Measurements from ENCODE around the gene PRR16. TPM values are rescaled to one million over a fixed set of nuclear protein-coding genes. Genes with fewer than 3 reads are reported as not detected.
A peak's percentile ranks its signal among the peaks of the same experiment; 100 is the strongest.

PRR16 gene
- total RNA-seq, 1 experiment from 2014 or later = 4.5 TPM

DNA sequence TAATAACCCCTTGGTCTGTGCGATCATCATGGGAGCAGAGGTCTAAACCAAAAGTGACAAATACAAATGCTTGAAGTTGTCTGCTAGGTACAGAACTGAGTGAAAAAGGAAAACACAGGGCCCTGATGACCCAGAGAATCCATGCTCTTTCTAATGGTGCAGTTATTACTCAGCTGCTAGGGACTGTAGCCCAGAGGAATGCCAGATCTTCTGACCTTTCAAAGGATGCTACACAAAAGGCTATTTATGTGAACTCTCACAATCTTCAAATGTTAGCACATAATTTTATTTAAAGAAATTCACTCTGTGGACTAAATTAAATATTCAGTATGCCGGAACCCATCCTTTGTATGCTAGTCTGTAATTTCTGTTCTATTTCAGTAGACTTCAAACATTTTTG is 79.9 kb downstream of the PRR16 start:
- DNase-seq (ENCODE audit: low read depth) = no peak
- in situ Hi-C loops (cut with HindIII; ENCODE audit: low pct_unique_long_range_greater_than_20kb, low sequenced_read_pairs) = no loop called here

DNA sequence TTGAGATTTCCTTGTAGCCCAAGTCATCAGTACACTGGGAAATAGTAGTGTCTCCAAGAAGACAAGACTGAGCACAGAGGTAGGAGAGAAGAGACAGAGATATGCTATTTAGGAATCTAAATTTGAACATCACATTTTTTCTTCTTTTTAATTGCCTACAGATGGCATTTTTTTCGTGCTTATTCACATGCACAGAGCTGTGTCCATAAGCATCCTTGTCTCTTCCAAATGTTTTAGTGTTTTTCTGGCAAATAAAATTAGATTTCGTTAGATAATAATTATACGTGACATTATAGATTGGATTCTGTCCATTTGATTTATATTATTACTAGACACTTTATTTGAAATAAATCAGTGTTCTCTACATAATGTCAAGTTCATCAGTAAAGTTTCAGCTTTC is 80.9 kb downstream of the PRR16 start:
- in situ Hi-C loops (cut with HindIII; ENCODE audit: low pct_unique_long_range_greater_than_20kb, low sequenced_read_pairs) = no loop called here
- no peak for DNase-seq (ENCODE audit: low read depth)

DNA sequence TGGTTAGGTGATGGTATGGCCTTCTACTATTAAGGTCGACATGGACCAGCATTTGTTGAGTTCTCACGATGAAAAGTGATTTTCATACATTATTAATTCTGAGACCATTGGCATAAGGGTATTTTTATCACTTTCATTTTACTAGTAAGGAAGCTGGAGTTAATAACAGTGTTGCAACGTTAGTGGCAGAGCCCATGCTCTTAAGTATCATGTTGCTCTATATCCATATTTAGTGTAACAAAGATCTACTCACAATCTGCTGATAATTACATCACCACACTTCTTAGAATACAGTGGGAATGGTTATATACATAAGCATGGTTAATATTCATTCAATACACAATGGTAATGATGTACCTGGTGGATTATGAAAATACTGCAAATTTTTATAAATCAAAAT is 81.9 kb downstream of the PRR16 start:
- in situ Hi-C loops (cut with HindIII; ENCODE audit: low pct_unique_long_range_greater_than_20kb, low sequenced_read_pairs) = no loop called here
- DNase-seq (ENCODE audit: low read depth) = no peak

DNA sequence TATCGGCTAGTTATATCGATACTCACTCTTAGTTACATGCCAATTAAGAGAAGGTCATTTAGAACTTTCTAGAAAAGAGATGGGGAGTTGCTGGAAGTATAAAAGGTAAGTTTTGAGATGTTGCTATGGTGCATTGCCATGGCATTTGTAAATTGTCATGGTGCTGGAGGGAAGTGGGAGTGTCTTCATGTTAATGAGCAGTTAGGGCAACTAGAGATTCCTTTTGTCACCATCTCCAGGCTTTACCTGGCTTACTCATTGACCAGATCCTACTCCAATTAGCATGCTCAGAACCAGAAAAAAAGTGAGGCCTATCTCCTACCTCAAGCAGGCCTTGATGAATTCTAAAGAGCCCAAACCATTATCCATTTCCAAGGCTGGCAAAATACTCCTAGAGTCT is 82.8 kb downstream of the PRR16 start:
- in situ Hi-C loops (cut with HindIII; ENCODE audit: low pct_unique_long_range_greater_than_20kb, low sequenced_read_pairs) = no loop called here
- DNase-seq (ENCODE audit: low read depth) = peak; percentile 2

DNA sequence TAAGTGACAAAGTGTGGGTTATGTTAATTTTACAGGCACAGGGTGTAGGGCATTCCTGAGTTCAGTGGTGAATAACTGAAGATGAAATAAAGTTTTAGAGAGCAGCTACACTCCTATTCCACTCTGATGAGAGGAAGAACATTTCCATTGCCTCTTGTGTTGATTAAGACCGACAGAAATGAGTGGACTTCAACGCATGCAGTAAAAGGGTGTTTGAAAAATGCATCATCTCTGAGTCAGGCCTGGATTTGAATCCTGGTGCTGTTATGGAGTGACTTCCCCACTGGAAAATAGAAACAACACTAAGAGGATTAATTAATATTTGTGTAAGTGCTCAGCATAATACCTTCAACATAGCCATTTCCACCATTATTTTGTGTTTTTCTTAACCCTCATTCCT is 86.3 kb downstream of the PRR16 start:
- in situ Hi-C loops (cut with HindIII; ENCODE audit: low pct_unique_long_range_greater_than_20kb, low sequenced_read_pairs) = no loop called here

DNA sequence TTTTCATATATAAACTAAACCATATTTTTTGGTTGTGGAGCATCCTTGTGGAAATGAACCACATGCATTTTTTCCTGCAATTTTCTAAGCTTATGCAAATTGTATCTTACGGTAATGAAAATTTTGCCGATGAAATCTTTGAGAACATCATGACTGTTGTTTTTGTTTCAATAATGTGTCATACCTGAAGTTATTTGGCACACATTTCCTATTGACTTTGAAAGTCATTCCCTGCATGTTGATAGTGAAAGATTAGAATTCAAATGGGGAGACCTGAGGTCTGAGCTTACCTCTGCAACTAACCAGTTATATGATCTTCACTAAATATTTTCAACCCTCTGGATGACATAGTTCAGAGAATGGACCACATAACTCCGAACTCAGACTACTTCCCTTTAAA is 88.5 kb downstream of the PRR16 start:
- DNase-seq (ENCODE audit: low read depth) = no peak
- in situ Hi-C loops (cut with HindIII; ENCODE audit: low pct_unique_long_range_greater_than_20kb, low sequenced_read_pairs) = no loop called here

More for the DNA sequence above, 86.3 kb downstream of the PRR16 start:
- DNase-seq (ENCODE audit: low read depth) = no peak

DNA sequence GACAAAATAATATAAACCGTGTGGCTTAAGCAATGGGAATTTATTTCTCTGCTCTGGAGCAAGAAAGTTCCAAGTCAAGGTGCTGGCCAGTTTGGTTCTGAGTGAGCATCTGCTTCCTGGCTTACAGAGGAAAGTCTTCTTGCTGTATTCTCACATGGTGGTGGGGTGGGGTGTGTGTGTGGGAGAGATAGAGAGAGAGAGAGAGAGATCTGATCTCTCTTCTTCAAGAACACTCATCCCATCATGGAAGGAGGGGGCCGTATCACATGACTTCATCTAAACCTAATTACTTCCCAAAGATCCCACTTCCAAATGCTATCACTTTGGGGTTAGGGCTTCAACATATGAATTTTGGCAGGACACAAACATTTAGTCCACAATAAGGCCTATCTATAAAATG is 91.2 kb downstream of the PRR16 start:
- in situ Hi-C loops (cut with HindIII; ENCODE audit: low pct_unique_long_range_greater_than_20kb, low sequenced_read_pairs) = no loop called here
- DNase-seq (ENCODE audit: low read depth) = no peak

DNA sequence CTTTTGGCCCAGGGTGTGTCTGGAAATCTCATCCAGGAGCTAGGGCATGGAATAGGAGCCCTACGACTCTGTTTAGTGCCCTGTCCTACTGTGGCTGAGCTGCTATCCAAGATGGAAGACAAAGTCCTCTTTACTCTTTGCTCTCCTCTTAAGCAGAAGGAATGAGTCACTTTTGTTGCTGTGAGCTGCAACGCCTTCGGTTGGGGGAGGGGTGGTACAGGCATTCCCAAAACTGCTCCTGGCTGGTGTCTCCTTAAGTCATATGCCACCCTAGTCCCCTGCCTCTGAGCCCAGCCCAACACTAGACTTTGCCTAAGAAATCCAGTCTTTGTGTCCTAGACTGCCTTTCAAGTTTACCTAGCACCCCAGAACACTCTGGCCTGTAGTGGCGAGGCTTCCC is 99.9 kb downstream of the PRR16 start:
- in situ Hi-C loops (cut with HindIII; ENCODE audit: low pct_unique_long_range_greater_than_20kb, low sequenced_read_pairs) = no loop called here
- DNase-seq (ENCODE audit: low read depth) = no peak

DNA sequence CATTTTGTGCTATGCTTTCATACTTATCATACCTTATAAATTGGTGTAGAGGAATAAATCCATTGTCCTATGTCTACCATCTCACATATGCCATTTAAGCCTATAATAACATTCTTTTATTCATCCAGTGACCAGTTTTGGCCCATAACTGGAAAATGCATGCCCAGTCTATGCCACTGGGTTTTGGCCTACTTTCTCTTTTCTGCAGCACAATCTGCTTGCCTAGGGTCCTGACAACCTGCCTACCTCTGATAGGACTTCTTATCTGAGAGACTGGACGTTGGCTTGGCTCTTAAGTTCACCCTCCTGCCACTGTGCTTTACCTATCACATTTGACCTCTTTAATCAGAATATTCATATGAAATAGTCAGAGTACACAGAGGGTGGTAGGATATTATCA is 103.0 kb downstream of the PRR16 start:
- in situ Hi-C loops (cut with HindIII; ENCODE audit: low pct_unique_long_range_greater_than_20kb, low sequenced_read_pairs) = no loop called here
- no peak for DNase-seq (ENCODE audit: low read depth)

DNA sequence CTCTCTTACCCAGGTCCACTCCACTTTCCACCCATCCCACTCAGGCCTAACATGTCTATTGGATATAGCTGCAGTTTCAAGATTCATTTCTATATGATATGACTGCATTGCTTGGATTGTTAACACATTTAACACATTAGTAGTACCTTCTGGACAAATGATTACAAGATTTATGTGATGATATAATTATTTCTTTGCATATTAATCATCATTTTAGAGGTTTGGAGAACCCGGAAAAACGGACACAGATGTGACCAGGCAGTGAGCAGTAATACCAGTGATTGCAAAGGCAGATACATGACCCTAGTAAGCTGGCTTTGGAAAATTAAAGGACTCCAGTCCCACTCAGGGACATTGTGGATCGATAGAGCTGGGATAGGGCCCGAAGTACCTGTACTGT is 103.8 kb downstream of the PRR16 start:
- in situ Hi-C loops (cut with HindIII; ENCODE audit: low pct_unique_long_range_greater_than_20kb, low sequenced_read_pairs) = no loop called here
- DNase-seq (ENCODE audit: low read depth) = no peak

DNA sequence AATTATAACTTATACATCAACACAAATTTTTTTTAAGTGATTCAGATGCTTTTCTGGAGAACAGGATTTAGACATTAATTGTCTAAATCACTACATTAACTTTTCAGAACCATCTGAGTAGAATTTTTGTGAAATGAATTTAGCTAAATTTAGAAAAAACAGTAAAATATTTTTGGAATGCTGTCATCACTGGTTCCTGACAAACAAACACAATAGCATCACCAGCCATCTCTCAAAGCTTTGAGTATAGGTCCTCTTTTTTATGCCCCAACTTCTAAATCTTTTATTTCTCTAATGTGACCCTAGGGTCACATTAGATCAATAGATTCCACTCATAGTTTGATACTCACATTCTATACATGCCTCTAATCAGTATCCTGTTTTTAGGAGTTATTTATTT is 104.6 kb downstream of the PRR16 start:
- no peak for DNase-seq (ENCODE audit: low read depth)
- in situ Hi-C loops (cut with HindIII; ENCODE audit: low pct_unique_long_range_greater_than_20kb, low sequenced_read_pairs) = no loop called here

DNA sequence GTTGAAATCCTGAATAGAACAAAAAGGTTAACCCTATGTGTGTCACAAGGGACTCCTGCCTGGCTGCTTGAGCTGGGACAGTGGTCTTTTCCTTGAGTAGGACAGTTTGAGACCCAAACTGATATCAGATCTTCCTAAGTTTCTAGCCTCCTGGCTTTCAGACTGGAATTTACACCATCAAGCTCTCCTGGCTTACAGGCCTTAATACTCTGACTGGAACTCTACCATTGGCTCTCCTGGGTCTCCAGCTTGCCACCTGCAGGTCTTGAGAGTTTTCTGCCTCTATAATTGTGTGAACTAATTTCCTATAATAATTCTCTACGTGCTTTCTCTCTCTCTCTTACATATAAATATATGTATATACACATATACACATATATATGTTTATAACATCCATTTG is 112.5 kb downstream of the PRR16 start:
- in situ Hi-C loops (cut with HindIII; ENCODE audit: low pct_unique_long_range_greater_than_20kb, low sequenced_read_pairs) = no loop called here

DNA sequence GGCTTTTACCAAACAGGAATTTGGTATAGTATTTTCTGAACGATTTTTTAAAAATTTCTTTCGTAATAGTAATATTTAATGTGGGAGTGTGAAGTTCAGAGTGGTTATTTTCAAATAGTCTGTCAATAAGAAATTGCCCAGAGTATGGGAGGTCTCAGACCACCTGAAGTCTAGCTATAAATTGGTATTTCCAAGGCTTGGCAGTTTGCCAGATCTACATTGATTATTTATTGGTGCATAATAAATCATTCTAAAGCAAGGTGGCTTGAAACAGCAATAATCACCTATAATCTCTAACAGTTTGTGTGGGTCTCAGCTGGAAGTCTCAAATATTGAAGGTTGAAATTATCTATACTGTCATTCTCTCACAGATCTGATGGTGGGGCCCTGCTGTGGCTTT is 118.5 kb downstream of the PRR16 start:
- no peak for DNase-seq (ENCODE audit: low read depth)
- in situ Hi-C loops (cut with HindIII; ENCODE audit: low pct_unique_long_range_greater_than_20kb, low sequenced_read_pairs) = no loop called here

More for the DNA sequence above, 112.5 kb downstream of the PRR16 start:
- DNase-seq (ENCODE audit: low read depth) = no peak

DNA sequence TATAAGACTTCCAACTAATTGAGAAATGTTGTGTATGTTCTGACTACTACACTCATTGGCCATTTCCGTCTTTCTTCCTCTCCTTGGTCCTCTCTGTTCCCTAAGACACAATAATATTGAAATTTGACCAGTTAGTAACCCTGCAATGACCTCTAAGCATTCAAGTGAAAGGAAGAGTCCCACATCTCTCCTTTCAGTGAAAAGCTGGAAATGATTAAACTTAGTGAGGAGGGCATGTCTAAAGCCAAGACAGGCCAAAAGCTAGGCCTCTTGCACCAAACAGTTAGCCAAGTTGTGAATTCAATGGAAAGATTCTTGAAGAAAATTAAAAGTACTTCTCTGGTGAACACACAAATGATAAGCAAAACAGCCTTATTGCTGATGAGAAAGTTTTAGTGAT is 122.5 kb downstream of the PRR16 start:
- no peak for DNase-seq (ENCODE audit: low read depth)
- in situ Hi-C loops (cut with HindIII; ENCODE audit: low pct_unique_long_range_greater_than_20kb, low sequenced_read_pairs) = no loop called here

DNA sequence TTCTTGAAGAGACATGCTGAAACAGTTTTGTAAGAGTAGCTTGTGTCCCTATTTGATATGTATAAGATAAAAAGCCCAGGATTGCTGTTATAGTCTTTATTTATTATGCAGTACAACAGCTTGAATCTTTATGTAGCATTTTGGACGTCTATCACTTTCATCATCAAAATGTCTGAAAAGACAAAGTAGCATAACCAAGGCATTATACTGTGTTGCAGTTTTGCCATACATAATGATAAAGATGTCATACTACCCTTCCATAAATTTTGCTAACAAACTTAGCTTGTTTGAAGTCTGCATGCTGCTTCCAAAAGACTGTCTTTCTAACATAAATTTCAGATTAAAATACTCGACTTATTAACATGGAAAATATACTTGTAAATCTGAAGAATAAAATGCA is 127.8 kb downstream of the PRR16 start:
- in situ Hi-C loops (cut with HindIII; ENCODE audit: low pct_unique_long_range_greater_than_20kb, low sequenced_read_pairs) = no loop called here
- DNase-seq (ENCODE audit: low read depth) = no peak

DNA sequence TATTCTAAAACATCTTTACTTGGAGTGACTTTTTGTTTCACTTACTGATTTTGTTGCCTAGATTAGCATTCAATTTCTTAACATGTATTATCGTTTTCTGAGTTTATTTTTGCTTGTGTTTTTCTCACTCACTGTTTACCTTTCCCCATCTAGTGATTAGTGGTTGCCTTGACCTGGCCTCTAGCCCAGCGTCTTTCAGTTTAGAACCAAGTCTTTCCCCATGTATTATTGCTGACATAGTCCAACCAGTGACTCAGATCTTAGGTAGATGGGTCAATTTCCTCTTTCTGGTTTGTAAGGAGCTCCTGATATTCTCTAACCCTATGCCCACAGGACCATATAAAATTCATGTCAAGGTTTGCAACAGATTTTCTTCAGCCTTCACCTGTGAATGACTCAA is 135.5 kb downstream of the PRR16 start:
- no peak for DNase-seq (ENCODE audit: low read depth)
- in situ Hi-C loops (cut with HindIII; ENCODE audit: low pct_unique_long_range_greater_than_20kb, low sequenced_read_pairs) = no loop called here

DNA sequence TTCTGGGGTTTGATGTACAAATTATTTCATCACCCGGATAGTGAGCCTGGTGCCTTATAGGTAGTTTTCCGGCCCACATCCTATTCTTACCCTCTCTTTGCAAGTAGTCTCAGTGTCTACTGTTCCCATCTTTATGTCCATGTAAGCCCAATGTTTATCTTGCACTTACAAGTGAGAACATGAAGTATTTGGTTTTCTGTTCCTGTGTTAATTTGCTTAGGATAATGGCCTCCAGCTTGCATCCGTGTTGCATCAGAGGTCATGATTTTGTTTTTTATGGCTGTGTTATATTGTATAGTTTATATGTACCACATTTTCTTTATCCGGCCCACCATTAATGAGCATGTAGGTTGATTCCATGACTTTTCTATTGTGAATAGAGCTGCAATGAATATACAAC is 136.5 kb downstream of the PRR16 start:
- no peak for DNase-seq (ENCODE audit: low read depth)
- in situ Hi-C loops (cut with HindIII; ENCODE audit: low pct_unique_long_range_greater_than_20kb, low sequenced_read_pairs) = no loop called here

DNA sequence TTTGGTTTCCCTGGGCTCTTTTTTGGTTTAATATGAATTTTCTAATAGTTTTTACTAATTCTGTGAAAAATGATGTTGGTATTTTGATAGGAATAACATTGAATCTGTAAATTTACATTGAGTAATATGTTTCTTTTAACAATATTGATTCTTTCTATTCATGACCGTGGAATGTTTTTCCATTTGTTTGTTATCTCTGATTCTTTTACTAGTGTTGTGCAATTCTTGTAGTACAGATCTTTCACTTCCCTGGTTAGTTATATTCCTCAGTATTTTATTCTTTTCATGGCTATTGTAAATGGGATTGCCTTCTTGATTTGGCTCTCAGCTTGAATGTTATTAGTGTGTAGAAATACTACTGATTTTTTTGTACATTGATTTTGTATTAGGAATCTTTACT is 137.9 kb downstream of the PRR16 start:
- no peak for DNase-seq (ENCODE audit: low read depth)
- in situ Hi-C loops (cut with HindIII; ENCODE audit: low pct_unique_long_range_greater_than_20kb, low sequenced_read_pairs) = no loop called here

DNA sequence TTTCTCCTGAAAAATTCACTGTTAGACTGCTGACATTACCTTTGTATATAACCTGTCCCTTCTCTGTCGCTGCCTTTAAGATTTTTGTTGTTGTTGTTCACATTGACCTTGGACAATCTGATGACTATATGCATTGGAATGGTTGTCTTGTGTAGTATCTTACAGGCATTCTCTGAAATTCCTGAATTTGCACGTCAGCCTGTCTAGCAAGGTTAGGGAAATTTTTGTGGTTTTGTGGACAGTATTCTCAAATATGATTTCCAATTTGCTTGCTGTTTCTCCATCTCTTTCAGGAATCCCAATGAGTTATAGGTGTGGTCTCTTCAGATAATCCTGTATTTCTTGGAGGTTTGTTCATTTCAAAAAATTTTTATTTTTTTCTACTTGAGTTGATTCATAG is 140.8 kb downstream of the PRR16 start:
- DNase-seq (ENCODE audit: low read depth) = peak; percentile 58
- in situ Hi-C loops (cut with HindIII; ENCODE audit: low pct_unique_long_range_greater_than_20kb, low sequenced_read_pairs) = no loop called here

DNA sequence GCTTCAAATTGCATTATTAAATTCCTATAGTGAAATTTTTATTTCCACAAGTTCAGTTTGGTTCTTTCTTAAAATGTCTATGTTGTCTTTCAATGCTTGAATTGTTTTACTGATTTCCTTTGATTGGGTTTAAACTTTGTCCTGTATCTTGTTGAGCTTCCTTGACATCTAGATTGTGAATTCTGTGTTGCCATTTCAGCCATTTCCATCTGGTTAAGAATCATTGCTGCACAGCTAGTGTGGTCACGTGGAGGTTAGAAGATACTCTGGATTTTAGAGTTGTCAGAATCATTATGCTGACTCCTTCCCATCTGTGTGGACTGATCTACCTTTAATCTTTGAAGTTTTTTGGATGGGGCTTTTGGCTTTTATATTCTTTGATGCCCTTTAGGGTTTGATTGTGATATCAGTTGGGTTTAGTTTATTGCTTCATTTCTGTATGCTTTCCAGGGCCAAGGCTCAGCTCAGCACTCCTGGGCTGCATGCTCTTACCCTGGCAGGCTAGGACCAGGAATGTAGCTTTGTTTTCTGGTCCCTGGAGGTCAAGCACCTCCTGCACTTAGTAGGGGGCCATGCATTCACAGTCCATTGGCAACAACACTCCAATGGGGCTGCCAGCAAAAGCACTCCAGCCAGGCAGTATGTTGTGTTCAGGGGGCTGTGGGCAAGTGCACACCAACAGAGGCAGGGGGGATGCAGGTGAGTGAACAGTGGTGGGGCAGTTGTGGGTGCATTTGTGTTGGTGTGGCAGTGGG is 141.4 kb downstream of the PRR16 start:
- in situ Hi-C loops (cut with HindIII; ENCODE audit: low pct_unique_long_range_greater_than_20kb, low sequenced_read_pairs) = no loop called here
- DNase-seq (ENCODE audit: low read depth) = no peak

DNA sequence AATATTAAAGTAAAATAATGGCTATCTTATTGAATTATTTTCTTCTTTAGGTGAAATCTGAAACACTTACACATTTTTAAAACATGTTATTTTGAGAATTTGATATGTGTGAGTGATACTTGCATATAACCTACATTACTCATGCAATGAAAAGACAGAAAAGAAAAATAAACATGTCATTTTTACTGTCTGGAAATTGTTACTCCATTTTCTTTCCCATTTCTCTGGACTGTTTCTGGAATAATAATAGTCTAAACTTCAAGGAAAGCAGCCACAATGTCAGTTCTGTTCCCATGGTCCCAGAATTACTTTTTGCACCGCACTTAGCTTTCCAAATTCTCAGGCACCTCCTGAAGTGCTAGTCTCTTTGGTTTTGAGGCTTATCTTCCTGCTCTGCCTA is 145.5 kb downstream of the PRR16 start:
- in situ Hi-C loops (cut with HindIII; ENCODE audit: low pct_unique_long_range_greater_than_20kb, low sequenced_read_pairs) = no loop called here

More for the DNA sequence above, 145.5 kb downstream of the PRR16 start:
- no peak for DNase-seq (ENCODE audit: low read depth)
